ENCODE measurements around the gene ETFBKMT. TPM values are rescaled to one million over a fixed set of nuclear protein-coding genes. Genes with fewer than 3 reads are reported as not detected.

Gene ETFBKMT, protein sequence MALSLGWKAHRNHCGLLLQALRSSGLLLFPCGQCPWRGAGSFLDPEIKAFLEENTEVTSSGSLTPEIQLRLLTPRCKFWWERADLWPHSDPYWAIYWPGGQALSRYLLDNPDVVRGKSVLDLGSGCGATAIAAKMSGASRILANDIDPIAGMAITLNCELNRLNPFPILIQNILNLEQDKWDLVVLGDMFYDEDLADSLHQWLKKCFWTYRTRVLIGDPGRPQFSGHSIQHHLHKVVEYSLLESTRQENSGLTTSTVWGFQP
- 1.3 TPM in 2 replicates for total RNA-seq (2014; rRNA removed; shearing (Covaris generic))

DNA sequence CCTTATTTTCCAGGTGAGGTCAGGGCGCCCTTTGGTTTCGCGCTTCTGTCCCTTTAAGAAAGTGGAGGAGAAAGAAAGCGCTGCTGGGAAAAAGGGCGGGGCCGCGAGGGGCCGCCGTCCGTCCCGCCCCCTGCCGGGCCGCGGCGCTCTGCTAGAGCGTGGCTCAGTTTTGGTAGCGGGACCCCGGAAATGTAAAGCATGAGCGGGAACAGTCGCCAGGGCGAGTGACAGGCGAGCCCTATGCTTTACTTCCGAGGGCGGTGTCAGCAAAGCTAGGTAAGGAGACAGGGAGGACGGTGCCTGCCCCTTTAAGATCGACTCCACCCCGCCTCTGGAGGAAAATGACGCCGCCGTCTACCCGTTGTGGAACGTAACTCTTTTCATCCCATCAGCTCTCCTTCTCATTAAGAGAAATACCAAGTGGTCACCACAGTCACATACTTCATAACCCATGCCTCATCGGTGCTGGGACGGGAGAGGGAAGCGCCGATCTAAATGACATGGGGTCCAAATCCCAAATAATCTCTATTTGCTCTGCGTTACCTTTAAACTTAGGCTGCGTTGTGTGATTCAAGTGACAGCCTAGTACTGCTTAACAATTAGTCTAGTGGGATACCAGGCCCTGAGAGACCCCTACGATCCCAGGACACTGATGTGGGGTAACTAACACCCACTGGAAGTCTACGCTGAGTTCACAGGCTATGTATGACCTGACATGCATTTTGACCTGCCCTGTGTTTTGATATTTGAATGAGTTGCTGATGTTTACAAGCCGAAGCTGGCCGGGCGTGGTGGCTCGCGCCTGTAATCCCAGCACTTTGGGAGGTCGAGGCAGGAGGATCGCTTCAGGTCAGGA lies at the start of gene ETFBKMT:
Gene ETFBKMT (plus strand): TSS at position 602 of the 856 bp plus-strand sequence. CDS start 2,266 bp downstream, outside the sequence.
- peak; percentile 97 for DNase-seq (ENCODE audit: low read depth)

DNA sequence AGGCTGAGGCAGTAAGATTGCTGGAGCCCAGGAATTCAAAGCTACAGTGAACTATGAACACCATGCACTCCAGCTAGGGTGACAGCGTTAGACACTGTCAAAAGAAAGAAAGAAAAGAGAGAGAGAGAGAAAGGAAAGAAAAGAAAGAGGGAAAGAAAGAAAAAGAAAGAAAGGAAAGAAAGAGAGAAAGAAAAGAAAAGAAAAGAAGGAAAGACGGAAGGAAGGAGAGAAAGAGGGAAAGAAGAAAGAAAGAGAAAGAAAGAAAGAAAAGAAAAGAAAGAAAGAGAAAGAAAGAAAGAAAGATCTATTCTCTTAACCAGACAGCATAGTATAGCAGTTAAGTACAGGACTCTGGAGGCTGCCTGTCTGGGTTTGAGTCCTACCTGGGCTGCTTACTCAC lies 46.7 kb upstream of the ETFBKMT start:
- DNase-seq (ENCODE audit: low read depth), result no peak

DNA sequence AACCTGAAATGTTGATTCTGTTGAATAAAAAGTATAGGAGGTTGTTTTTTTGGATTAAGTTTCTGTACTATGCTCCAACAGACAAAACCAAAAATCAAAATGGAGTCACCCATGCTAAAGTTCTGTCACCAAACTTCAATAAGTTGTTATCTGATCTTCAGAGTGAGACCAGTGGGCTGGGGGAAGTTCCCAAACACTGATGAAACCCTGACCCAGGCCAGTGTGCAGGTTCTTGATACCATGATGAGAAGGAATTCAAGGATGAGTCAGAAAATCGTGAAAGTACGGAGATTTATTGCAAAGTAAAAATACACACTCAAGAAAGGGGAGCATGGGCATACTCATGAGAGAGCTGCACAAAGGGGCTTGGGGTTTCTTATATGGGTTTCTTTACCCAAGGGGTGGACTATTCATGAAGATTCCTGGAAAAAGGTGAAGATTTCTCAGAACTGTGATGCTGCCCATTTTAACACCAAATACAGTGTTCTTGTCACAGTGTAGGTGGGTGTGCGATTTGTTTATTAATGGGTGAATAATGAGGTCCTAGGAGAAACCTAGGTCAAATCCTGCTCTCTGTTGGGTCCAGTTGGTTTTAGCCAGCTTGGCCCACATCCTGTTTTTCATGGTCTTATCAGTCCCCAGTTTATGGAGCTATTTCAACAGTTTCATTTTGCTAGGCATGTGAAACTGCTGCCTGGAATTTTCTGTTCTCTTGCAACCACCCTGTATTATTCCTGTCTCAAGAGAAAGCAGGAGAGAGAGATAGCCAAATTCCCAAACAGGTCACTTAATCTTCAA lies 41.1 kb upstream of the ETFBKMT start:
- peak; percentile 45 for DNase-seq (ENCODE audit: low read depth)

DNA sequence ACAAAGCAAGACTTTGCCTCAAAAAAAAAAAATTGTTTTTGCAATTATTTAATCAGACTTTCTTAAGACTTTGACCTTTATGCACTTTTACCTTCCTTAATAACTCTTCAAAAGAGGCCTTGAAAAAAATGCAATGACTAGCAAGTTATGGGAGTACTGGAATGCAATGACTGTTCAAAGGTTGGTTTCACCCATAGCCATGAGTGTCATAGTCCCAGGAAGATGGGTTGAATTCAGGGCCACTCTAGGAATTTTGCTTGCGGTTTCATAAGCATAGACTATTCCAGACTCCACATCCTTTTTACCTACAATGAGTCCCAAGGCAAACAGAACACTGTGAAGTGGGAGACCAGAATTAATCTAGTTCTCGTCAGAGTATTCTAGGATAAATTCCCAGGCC lies 39.2 kb upstream of the ETFBKMT start:
- peak; percentile 72 for DNase-seq (ENCODE audit: low read depth)

DNA sequence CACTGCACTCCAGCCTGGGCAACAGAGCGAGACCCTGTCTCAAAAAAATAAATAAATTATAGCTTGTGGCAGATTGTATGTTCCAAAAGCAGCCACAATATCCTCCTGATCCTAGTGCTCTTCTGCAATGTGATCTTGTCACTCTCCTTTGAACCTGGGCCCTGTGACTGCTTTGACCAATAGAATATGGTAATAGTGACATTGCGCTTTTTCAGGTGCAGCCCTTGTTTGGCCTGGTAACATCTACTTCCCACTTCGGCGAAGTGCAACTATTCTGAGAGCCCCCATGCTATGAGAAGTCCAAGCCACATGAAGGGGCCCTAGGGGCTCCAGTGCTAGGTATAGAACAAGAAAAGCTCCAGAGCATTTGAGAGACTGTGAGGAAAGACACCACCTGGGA lies 37.5 kb upstream of the ETFBKMT start:
- DNase-seq (ENCODE audit: low read depth), result no peak

GRCh38 chr12:31626270-31626995 lies 33.1 kb upstream of the ETFBKMT start:
- DNase-seq (ENCODE audit: low read depth), result no peak

GRCh38 chr12:31627456-31628054 lies 31.9 kb upstream of the ETFBKMT start:
- DNase-seq (ENCODE audit: low read depth), result no peak

DNA sequence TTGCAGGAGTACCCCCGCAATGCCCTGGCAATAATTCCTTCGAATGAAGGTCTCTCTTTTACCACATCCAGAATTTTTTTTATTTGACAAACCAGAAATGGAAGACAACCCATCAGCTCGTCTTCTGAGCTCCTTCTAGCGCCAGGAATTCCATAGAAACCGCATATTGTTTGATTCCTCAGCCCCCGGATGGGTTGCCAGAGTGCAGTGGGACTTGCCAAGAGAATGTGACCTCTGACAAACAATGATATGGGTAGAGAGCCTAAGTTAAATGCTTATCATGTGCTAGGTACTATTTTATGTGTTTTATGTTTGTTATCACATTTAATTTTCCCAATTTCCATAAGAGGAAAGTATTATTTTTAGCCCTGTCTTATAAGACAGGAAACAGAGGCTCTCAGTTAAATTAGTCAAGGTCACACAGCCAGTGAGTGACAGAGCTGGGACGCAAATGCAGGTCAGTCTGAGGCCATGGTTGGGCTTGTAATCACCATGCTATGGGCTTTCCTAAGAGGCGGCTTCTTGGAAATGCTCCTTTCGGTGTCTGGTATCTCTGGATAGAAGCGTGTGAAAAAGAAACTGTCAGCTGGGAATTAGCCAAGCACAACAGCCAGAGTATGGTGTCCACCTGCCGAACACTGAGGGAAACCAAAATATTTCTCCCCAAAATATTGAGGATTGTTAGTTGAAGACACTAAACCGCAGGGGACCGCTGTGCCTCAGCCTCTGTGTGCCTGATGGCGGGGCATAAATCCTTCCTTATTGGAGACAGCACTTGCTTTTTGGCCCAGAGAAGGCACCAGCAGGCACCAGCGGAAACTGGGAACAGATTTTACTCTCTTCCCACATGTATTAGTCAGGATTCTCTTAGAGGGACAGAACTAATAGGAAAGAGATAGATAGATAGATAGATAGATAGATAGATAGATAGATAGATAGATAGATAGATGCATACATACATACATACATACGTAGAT lies 29.4 kb upstream of the ETFBKMT start:
- peak; percentile 75 for DNase-seq (ENCODE audit: low read depth)

DNA sequence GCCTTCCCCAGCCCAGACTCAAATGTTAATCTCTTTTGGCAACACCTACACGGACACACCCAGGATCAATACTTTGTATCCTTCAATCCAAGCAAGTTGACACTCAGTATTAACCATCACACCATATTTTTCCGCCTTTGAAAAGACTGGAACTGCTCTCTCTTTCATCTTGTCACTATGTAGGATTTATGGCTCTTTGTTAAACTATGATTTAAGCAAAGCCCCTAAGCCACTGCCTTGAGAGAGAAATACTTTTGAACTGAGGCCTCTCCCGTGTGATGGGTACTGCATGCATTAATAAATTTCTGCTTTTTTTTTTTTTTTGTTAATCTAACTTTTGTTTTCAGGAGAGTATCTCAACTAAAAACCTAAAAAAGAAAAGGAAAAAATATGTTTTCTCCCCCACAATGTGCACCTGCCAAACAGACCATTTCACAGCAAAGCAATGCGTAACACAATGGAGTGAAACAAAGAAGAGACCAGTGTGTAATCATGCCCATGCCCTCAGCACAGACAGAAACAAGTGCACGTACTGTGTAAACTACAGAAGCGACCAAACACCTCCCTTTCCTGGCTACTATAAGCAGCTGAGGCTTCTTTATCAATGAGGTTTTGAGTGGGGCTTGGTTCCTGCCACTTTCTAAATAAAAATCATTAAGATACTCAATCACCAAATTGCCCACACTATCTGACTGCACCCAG lies 28.3 kb upstream of the ETFBKMT start:
- DNase-seq (ENCODE audit: low read depth), result no peak

- no peak for DNase-seq (ENCODE audit: low read depth)
These were observed 27.7 kb upstream of the ETFBKMT start for GRCh38 chr12:31631809-31632208.

DNA sequence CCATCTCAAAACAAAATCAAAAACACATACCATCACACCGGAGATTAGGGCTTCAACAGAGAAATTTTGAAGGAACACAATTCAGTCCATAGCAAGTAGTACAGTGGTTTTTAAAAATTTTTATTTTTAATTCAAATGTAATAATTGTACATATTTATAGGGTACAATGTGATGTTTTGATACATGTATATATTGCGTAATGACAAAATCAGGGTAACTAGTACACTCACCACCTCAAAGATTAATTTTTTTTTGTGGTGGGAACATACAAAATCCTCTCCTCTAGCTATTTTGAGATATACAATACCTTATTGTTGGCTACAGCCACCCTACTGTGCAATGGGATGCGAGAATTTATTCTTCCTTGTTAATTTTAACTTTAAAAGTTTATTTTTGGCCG lies 26.0 kb upstream of the ETFBKMT start:
- DNase-seq (ENCODE audit: low read depth), result no peak

DNA sequence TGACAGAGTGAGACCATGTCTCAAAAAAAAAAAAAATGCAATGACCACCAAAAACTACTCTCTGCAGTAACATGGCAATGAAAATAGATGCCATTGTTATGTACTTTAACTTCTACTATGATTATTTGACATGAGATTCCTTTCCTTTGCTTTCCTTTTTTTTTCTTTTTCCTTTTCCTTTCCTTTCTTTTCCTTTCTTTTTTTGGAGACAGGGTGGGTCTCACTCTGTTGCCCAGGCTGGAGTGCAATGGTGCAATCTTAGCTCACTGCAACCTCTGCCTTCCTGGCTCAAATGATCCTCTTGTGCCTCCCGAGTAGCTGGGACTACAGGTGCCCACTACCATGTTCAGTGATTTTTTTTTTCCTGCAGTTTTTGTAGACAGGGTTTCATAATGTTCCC lies 24.9 kb upstream of the ETFBKMT start:
- DNase-seq (ENCODE audit: low read depth), result no peak

GRCh38 chr12:31641509-31642090 lies 17.9 kb upstream of the ETFBKMT start:
- no peak for DNase-seq (ENCODE audit: low read depth)

- DNase-seq (ENCODE audit: low read depth), result no peak
These were observed 15.0 kb upstream of the ETFBKMT start for GRCh38 chr12:31644536-31644935.

- DNase-seq (ENCODE audit: low read depth), result peak; percentile 24
These were observed 13.6 kb upstream of the ETFBKMT start for GRCh38 chr12:31645924-31646323.

DNA sequence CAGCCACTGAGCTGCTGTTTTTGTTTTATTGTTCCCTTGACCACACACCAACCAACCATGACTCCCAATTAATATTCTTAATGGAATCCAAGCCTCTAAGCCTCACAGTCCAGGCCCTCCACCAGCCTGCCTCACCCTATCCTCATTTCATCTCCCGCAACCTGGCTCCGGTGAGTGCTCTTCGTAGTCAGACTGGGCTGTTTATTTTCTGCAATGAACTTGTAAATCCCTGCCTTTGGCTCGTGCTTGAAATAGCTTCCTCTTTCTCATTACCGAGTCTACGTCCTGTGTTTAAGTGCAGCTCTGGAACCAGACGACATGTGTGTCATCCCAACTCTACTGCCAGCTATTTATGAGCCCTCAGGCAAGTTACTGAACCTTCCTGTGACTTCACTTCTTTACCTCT lies 12.4 kb upstream of the ETFBKMT start:
- peak; percentile 90 for DNase-seq (ENCODE audit: low read depth)

DNA sequence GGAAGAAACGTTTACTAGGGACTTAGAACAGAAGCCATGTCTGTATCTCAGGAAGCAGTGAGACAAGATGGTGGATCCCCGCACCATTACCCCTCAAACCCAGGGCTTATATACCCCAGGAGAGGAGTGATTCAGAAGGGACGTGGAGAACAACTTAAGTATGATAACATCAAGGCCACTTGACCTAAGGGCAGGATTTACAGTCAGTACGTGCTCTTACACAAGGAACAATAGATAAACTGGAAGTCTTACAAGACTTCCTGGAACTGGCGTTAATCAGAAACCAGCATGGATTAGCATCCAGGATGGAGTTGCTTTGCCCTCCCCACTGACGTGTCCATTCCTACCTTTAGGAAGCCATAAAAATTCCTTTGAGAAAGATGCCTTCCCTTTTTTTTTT lies 8.6 kb upstream of the ETFBKMT start:
- DNase-seq (ENCODE audit: low read depth), result peak; percentile 78

GRCh38 chr12:31651893-31652521 lies 7.5 kb upstream of the ETFBKMT start:
- DNase-seq (ENCODE audit: low read depth), result no peak
